ENCODE results near the gene TGDS.

DNA sequence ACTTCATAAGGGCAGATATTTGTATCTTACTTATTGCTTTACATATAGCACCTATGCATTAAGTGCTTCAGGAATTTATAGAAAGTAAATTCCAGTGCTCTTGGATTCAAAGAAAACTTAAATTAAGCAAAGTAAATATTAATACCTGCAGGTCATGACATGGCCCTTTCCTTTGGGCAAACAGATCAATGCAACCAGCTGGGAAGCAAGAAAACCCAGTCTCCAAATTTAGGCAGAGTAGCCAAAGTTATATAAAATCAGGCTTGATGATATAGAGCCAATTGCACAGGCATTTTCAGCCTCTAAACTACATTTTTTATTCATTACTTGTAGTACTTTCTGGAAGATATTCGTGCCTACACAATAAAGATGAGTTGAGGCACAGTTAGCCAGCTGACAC, 16.9 kb downstream of the TGDS start:
- no peak for TF ChIP-seq ZNF274 (IDR thresholded peaks at IDR 0.05; ENCODE audit: low read depth, low read length)
- TF ChIP-seq YY1 (IDR thresholded peaks at IDR 0.05; ENCODE audit: insufficient read depth, insufficient read length) = no peak

All from NT2/D1 (cell line).